Ovary (tissue), 3 donors: ENCODE data around the gene KRTAP2-4.
"Not testable (repeated sequence)": the region's sequence is repeated elsewhere in the genome, so short reads cannot be mapped to it uniquely, and the experiment has no call there.

Experiments used
- CTCF ChIP-seq, 3 donors: fragments of 450-650 bp in 2 of 3; fragments of 200-600 bp in 1 of 3; IDR thresholded peaks; one replicate each; pipeline versions ENCODE4 v1.5.1 to v1.8.0; 2016 to 2022; ENCODE audit warnings: antibody characterized with exemption in 3 of 3, mild to moderate bottlenecking in 1 of 3
- EP300 ChIP-seq: sonication (generic); formaldehyde crosslinking; IDR thresholded peaks from one replicate; pipeline ENCODE4 v1.6.1; 2017; ENCODE audit warnings: antibody characterized with exemption
- POLR2A ChIP-seq: fragments of 450-650 bp; IDR thresholded peaks from one replicate; pipeline ENCODE4 v1.6.1; 2017; ENCODE audit warnings: antibody characterized with exemption, mild to moderate bottlenecking, moderate library complexity
- donor health status: DM: no; HTN: no; CAD: no.

GRCh38 chr17:41059276-41060051, 6.2 kb downstream of the KRTAP2-4 start:
- not testable (repeated sequence) for TF ChIP-seq CTCF (IDR thresholded peaks at IDR 0.05); POLR2A; EP300
